Jurkat, Clone E6-1 (cell line): ENCODE measurements around the gene ARHGAP21.
"Not testable (repeated sequence)": the region's sequence is repeated elsewhere in the genome, so short reads cannot be mapped to it uniquely, and the experiment has no call there.

Experiments used
- DNase-seq: peaks from one replicate; pipeline ENCODE4 v3.0.0-alpha.2; 2011; ENCODE audit warnings: low read depth, low spot score
- H3K4me3 ChIP-seq: 2 replicates; pipeline ENCODE4 v1.5.1; 2011; ENCODE audit warnings: mild to moderate bottlenecking, low read length, control low read depth, moderate library complexity

Gene ARHGAP21

DNA sequence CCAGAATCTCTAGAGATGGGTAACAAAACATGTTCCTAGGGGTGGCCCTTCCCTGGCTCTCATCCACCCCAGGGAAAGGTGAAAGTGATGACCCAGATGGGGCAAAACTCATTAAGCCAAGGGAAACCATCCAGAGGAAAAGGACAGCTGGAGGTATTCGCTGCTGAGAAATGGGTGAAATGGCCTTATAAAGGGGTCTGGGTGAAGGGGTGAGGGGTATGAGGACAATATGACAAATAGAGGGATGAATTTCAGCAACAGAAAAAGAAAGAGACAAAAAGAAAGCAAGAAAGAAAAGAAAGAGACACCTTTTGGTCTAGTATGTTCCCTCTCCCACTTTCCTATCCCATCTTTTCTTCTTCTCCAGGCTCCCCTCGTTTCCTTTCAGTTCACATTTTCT is 26.6 kb downstream of the ARHGAP21 start:
- H3K4me3 ChIP-seq = no peak overlapping the region
- DNase-seq = no peak

DNA sequence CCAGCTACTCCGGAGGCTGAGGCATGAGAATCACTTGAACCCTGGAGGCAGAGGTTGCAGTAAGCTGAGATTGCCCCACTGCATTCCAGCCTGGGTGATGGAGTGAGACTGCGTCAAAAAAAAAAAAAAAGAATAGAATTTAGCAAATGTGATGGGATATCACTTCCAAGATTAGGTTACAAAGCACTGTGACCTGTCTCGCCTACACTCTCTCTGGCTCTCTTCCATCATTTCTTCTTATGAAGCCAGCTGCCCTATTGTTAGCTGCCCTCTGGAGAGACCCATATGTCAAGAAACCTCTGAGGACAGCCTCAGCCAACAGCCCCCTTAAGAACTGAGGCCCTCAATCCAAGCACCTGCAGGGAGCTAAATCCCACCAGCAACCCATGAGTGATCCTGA is 28.2 kb downstream of the ARHGAP21 start:
- H3K4me3 ChIP-seq = no peak overlapping the region
- no peak for DNase-seq

DNA sequence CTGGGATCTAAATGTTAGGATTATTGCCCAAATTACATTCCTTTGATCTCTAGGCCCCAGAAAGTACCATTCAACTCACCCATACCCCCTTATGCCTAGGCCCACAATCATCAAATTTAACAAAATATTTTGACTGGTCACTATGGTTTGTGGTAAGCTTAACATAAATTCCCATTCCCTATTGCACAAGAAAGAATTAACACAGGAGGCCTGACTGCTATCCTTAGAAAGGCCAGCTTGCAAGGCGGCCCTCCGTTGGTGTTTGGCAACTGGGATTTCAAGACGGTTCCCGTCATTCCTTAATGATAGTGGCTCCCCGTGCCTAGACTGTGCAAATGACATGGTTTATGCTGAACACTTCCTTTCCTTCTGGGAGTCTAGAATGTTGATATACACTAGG is 29.6 kb downstream of the ARHGAP21 start:
- no peak overlapping the region for H3K4me3 ChIP-seq
- DNase-seq = no peak

DNA sequence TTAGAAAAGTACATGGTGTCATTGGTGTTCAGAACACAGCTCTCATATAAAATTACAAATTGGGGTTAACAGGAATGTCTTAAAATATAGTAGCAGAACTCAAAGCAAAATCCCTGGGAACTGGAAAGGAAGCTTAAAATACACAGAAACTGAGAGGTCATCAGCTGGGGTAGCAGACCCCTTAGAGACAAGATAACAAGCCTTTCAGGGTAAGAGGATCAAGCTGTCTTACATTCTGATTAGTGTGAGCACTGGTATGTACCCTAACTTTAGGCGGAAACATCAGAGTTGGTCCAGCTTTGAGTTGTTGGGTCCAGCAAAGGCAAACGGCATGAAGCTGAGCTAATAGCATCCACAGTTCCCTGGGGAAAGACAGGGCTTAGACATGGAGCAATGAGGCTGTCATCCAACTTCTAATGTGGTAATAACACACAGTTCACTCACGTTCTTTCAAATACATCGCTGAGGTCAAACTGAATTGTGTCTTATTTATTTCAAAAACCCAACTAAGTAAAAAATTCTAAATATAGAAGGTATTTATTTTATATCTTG is 32.6 kb downstream of the ARHGAP21 start:
- DNase-seq = no peak
- no peak overlapping the region for H3K4me3 ChIP-seq

DNA sequence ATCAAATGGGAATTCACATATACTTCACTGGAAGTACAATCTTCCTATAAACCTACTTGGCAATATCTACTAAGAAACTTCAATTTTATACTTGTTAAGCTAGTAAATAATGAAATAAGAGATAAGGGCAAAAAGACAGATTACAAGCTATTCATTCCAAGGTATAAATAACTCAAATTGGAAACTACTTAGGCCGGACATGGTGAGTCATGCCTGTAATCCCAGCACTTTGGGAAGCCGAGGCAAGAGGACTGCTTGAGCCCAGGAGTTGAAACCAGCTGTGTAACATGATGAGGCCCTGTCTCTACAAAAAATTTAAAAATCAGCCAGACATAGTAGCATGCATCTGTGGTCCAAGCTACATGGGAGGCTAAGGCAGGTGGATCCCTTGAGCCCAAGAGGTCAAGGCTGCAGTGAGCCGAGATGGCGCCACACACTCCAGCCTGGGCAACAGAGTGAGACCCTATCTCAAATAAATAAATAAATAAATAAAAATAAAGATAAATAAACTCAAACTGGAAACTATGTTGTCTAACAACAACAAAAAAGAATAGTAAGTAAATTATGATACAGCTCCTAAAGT is 37.6 kb downstream of the ARHGAP21 start:
- no peak overlapping the region for H3K4me3 ChIP-seq
- DNase-seq = no peak

DNA sequence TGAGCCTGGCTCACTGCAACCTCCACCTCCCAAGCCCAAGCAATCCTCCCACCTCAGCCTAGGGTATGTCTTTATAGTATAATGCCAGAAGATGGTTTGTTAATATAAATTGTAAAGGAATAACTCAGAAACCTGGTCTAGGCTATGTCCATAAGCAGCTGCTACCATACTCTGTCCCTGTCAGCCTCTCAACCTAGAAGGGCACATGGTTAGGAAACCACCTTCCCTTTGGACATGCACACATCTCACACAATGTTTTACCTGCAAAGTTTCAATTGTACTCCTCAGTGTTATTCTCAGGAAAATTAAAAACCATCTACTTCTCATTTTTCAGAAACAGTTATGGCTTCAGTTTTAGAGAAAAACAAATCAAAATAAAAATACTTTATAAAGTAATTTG is 40.1 kb downstream of the ARHGAP21 start:
- H3K4me3 ChIP-seq = no peak overlapping the region

DNA sequence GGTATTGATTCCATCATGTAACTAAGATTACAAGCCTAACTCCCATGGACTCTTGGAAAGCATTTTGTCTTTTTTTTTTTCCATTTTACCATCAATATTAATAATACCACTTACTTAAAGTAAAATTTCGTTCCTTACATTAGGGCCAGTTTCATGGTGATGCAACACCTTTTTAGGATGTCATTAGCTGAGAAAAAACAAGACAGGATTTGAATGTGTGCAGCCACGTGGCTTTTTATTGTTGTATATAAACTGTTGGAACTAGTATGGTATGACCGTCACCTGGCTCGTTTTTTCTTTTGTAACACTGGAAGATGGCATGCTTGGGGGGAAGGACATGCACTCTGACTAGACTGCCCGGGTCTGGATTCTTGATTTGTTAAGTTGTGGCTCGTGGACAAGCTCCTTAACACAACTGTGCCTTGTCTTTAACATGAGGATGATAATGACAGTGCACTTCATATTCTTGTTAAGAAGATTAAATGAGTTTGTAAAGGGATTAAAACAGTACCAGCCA is 42.1 kb downstream of the ARHGAP21 start:
- no peak for DNase-seq
- no peak overlapping the region for H3K4me3 ChIP-seq

More for the DNA sequence above, 40.1 kb downstream of the ARHGAP21 start:
- no peak for DNase-seq

DNA sequence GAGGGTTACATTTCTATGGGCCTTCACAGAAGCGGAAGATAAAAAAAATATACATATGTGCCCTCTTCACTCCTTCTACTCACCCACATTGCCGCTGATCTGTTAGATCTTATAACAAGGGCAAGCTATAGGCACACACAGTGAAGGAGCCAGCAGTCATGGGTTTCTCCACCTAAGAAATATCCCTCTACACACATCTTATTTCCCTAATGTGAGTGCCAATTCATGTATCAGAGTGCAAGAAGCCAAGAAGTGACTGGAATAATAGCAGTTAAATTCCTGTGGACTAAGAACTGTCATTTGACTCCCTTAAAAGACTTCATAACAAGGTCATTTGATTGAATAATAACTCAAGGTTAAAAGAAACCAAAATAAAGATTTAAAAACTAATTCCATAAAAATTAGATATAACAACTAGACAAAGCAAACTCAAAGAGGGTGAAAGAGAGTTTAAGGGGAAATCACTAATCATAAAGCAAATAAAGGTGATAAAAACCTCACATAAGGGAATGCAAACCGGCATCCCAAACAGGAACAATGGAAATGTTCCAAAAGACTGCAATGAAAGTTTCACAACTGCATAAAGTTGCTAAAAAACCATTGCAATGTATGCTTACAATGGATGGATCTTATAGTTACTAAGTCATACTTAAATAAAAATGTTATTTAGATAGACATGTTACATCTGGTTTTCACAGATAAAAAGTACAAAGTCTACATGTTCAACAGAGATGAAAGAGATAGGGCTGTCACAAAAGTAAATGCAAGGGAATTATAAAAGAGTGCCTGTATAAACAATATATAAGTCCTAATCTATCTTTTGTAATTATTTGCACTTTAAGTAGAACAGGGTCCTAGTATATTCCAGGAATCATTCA is 42.8 kb downstream of the ARHGAP21 start:
- no peak for DNase-seq
- no peak overlapping the region for H3K4me3 ChIP-seq

DNA sequence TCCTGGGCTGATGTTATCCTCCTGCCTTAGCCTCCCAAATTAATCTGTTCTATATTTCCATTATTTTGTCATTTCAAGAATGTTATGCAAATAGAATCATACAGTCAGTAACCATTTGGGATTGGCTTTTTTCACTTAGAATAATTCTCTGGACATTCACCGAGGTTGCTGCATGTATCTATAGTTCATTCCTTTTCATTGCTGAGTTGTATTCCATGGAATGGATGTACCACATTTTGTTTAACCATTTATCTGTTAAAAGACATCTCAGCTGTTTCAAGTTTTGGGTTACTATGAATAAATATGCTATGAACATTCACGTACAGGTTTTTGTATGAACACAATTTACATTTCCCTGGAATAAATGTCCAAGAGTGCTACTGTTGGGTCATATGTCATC is 44.9 kb downstream of the ARHGAP21 start:
- no peak for DNase-seq

DNA sequence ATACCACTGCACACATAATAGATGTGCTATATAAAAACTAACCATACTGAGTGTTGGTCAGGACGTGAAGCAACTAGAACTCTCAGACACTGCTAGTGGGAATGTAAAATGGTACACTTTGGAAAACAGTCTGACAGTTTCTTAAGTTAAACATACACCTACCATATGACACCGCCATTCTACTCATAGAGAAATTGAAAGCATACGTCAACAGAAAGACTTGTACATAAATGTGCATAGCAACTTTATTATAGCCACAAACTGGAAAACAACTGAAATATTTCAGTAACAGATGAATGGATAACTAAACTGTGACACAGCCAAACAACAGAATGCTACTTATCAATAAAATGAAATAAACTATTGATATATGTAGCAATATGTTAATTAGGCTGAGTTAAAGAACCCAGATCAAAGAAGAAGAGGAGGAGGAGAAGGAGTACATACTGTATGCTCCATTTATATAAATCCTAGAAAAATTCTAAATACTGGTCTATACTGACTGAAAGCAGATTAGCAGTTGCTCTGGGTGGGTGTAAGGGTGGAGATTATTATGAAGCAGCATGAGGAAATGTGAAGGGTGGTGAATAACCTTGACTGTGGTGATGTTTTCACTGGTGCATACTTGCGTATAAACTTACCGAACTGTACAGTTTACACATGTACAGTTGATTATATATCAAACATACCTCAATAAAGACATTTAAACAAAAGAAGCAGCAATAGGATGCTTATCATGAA is 48.6 kb downstream of the ARHGAP21 start:
- no peak for DNase-seq
- H3K4me3 ChIP-seq = no peak overlapping the region

More for the DNA sequence above, 44.9 kb downstream of the ARHGAP21 start:
- no peak overlapping the region for H3K4me3 ChIP-seq

DNA sequence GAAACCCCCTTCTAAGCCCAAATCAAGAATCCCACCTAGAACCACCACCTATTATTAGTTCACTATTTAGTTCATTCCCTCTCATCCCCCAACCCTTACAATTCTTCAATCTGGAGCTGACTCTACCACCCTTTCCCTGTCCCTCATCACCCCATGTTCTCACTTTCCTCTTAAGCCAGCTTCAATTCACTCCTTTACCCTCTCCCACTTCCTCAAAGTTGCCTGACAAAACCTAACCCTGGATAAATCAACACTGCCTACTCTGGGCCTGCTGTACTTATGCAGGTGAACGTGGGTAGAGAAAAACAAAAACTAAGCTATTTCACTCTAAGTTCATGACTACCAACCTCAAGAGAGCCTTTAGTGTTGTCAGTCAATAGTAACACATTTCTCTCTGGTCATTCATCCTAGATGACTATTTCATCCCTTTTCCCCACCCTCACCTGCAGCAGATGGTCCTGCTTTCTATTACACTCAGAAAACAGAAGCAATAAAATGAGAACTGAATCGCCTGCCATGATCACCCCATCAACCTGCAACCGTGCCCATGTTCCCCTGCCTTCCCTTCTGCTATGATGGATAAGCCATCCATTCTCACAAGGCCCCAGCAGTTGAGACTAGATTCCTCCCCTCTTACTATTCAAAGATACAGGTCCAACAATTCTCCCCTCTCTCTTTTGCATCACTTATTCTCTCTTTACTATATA is 52.6 kb downstream of the ARHGAP21 start:
- no peak for DNase-seq

DNA sequence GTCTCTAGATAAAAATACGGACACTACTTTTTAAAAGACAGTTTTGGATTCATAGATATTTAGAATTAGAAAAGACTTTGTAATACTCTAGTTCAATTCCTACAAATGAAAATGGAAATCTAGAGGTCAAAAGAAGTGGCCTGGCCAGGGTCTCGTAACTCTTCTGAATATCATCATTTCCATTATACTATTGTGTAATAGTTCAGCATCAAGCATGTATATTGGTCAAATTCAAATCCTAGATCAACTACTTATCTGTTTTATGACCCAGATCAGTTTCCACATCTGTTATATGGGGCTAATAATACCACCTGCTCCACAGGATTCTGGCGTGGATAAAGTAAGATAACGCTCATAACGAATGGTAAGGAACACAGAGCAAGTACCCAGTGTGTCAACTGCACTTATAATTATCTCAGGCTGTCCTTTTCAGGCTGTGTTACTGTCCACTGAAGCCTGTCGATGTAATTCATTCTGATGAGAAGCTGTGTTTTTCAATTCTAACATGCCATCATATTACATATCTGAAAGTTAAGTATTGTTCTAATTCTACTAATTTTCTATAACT is 54.3 kb downstream of the ARHGAP21 start:
- no peak for DNase-seq
- no peak overlapping the region for H3K4me3 ChIP-seq

More for the DNA sequence above, 52.6 kb downstream of the ARHGAP21 start:
- no peak overlapping the region for H3K4me3 ChIP-seq

DNA sequence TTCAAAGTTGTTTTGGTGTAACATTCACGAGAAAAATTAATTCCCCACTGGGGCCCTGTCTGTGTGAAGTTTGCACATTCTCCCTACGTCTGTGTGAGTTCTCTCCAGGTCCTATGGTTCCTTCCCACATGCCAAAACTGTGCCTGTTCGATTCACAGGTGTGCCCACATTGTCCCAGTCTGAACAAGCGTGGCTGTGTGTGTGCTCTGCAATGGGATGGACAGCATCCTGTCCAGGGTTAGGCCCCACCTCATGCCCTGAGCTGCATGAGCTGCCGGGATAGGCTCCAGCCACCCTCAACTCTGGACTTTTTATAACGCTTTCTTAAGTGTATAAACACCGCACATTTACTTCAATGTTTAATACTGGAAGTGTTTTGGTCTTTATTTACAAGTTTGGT is 55.4 kb downstream of the ARHGAP21 start:
- H3K4me3 ChIP-seq = no peak overlapping the region
- no peak for DNase-seq

DNA sequence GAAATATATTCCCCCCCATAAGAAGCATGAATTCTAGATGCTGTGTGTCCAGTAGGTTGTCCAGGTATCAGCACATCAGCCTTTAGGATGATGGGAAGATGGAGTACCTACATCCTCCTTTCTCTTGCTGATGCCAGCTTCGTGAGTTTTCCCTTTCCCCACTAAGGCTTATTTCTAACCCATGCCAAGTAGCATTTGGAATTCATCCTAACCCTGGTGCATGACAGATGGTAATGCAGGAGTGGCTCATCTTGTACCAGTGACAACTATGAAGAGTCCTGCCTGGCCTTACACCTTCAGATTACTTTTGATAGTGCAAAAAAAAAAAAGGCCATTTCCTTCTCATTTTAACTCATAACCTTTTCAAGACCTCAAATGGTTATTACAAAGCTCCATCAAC is 58.7 kb downstream of the ARHGAP21 start:
- DNase-seq = no peak
- H3K4me3 ChIP-seq = no peak overlapping the region

DNA sequence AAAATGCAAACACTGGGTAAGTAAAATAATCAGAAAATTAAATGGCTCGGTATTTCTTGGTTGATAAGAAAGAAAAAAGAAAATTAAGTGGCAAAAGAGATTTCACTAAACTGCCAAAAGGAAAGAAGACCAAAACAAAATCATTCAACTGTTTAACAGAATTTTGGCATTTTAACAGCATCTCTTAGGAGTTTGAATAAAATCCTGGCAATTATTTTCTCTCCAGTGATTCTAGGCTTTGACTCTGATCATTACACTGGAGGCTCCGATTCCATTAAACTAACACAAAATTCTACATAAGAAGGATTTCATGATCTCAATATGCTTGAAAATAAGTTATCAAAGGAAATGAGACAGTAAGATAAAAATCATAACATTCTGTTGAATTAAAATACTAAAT is 62.3 kb downstream of the ARHGAP21 start:
- no peak for DNase-seq
- no peak overlapping the region for H3K4me3 ChIP-seq

DNA sequence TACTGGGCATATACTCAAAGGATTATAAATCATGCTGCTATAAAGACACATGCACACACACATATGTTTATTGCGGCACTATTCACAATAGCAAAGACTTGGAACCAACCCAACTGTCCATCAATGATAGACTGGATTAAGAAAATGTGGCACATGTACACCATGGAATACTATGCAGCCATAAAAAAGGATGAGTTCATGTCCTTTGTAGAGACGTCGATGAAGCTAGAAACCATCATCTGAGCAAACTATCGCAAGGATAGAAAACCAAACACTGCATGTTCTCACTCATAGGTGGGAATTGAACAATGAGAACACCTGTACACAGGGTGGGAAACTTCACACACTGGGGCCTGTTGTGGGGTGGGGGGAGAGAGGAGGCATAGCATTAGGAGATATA is 65.4 kb downstream of the ARHGAP21 start:
- H3K4me3 ChIP-seq, DNase-seq: not testable (repeated sequence)

DNA sequence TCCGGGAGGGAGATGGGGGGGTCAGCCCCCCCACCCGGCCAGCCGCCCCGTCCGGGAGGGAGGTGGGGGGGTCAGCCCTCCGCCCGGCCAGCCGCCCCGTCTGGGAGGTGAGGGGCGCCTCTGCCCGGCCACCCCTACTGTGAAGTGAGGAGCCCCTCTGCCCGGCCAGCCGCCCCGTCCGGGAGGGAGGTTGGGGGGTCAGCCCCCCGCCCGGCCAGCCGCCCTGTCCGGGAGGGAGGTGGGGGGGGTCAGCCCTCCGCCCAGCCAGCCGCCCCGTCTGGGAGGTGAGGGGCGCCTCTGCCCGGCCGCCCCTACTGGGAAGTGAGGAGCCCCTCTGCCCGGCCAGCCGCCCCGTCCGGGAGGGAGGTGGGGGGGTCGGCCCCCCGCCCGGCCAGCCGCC is 67.4 kb downstream of the ARHGAP21 start:
- H3K4me3 ChIP-seq, DNase-seq: not testable (repeated sequence)

DNA sequence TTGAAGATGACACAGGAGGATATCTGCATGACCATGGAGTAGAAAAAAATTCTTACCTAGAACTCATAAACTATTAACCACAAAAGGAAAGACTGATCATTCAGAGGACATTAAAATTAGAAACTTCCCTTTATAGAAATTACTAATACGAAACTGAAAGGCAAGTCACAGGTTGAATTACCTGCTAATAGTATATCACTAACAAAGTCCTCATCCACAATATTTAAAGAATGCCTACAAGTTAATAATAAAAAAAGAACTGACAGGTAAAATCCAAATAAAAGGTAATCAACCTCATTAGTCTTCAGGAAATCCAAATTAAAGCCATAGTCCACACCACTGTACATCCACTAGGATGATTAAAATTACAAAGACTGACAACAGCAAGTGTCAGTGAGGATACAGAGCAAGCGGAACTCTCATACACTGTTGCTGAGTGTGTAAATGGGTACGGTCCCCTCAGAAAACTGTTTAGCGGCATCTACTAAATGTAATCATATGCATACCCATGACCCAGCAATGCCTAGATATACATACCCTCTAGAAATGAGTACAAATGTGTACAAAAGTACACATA is 71.2 kb downstream of the ARHGAP21 start:
- H3K4me3 ChIP-seq = no peak overlapping the region
- no peak for DNase-seq
